Measurements from ENCODE around the gene PHF21A.

PHF21A gene

DNA sequence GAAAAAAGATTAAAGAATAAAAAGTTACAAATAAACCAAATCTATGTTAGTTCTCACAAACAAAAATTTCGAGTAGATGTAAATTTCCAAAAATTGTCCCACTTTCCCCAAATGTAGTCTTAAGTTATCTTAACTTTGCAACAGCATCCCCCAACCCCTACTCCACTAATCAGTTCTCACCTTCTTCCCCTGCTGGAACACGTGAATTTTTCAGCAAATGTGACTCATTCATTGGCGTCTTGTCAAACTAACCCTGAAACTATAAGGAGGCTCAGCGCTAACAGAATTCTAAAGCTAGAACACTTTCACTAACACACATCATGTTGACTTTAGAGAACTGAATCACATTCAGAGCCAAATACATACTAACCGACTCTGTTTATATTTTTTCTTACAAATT, 46.1 kb downstream of the PHF21A start:
- DNase-seq = no peak

DNA sequence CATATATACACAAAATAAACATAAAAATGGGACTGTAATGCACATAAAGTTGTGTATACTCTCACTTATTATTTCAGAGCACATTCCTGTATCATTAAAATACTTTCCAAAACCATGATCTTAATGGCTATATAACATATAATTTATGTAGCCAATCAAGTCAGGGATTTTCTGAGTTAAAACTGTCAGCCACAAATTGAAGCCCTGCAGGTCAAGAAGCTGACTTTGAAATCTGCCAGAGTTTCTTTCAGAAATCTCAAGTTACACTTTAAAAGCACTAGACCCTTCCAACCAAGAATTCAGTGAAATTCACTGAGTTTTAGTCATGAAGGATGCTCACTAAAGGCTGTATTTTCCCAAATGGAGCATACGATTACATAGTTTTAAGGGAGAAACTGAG, 47.6 kb downstream of the PHF21A start:
- DNase-seq = no peak

DNA sequence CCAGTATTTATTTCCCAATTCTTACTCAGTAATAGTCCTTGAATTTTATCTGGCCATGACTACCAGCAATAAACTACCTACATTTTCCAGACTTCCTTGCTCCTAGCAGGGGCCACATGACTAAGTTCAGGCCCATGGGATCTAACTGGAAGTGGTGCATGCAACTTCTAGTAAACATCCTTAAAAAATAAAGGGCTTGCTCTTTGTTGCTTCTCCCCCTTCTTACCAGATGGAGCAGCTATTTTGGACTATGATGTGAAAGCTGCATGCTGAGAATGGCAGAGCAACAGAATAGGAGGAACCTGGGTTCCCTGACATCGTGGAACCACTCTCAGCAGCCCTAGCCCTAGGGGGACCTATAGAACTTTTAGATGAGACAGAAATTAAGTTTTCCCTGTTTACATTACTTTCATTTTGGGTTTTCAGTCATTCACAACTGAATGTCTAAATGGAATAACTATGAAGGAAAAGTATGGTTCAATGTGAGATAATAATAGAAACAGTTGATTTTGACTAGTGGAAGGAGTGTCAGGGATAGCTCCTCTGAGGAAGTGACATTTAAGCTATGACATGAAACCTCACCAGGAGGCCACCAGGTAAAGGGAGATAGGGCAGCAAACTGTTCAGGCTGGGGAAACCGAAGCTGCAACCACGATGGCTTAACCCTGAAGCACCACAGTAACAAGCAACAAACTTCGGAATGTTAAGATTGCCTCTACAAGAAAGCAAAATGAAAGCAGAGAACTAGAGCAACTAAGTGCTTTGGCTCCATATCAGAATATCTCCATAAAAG, 48.9 kb downstream of the PHF21A start:
- peak in 1 of 14 donors; percentile 18 for DNase-seq

DNA sequence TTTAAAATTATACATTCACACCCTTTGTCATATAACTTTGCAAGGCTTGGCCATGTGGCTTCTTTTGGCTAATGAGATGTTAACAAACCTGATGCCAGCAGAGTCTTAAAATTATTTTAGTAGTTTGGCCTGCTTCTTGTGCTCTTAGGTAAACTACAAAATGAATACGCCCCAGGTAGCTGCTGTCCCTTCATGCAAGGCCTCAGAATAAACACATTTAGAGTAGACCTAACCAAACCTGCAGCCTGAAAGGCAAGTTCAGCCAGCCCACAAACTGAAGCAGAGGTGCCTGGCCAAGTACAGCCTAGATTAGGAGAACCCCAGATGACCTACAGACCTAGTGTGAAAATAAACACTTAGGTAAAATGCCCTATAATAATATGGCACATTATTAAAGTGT, 50.2 kb downstream of the PHF21A start:
- DNase-seq = no peak

DNA sequence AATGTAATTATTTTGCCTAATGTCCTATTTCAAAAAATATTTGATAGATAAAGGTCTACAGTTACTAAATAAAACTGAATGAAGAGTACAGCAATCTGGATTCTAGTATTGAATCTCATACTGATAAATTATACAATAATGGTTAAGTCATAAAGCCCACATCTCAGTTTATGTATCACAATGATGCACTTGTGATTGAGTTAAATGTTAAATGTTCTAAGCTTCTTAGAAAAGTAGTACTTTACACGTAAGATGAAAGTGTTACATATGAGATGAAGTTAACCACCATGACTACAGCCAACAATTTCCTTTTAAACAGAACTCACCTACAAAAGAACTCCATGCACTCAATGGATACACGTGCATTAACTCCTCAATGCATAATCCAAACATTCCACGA, 51.7 kb downstream of the PHF21A start:
- DNase-seq = no peak

DNA sequence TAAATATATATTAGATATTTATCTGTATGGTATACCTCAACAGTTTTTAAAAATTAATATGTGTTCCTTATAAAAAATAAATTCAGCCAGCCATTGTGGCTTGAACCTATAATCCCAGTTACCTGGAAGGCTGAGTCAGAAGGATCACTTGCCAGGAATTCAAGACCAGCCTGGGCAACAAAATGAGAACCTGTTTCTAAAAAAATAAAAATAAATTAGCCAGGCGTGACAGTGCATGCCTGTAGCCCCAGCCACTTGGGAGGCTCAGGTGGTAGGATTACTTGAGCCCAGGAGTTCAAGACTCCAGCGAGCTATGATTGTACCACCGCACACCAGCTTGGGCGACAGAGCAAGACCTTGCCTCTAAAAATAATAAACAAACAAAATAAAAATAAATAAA, 54.9 kb downstream of the PHF21A start:
- no peak for DNase-seq

DNA sequence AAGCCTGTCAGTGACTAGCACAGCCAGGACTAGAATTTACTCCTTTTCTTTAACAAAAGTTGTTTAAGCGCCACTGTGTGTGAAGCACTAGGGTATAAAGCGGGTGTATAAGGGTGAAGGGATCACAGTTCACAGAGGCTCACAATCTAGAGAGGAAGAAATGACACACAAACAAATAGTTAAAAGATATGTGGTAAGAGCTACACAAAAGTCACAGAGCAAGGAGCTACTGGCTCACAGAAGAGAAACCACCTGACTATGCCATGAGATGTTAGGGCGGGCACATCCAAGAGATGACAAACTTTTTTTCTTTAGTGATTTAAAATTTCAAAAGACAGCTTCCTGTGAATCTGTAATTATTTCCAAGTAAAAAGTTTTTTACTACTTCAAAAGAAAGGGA, 55.6 kb downstream of the PHF21A start:
- DNase-seq = no peak

DNA sequence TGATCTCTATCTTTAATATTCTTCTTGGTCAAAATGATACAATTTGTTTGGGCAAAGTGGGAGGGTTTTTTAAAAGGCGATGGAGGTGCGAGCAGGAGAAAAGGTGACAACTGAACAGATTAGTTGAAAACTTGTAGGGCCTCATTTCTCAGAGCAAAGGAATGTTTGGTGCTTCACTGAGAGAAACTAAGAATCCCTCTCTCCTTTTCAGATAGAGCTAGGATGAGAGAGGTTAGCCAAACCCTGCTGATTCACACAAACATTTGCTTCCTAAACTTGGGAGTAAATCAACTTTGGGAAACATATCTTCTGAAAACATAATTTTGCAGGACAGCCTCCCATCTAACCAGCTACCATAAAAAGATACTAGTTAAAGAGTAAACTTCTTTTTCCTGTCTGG, 57.0 kb downstream of the PHF21A start:
- no peak for DNase-seq

DNA sequence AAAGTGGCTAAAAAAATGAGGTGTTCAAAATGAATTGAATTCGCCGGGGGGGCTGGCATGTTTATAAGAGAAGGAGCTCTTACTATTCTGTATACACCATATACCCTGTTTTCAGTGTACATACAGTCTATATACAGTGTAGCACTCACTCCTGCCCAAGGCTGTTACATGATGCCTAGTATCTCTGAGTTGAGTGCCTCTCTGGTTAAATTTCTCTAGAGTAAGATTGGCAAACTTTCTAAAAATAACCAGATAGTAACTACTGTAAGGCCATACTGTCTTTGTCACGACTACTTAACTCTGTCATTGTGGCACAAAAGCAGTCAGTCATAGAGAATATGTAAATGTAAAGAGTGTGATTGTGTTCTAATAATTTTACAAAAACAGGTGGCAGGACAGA, 58.1 kb downstream of the PHF21A start:
- DNase-seq = no peak

DNA sequence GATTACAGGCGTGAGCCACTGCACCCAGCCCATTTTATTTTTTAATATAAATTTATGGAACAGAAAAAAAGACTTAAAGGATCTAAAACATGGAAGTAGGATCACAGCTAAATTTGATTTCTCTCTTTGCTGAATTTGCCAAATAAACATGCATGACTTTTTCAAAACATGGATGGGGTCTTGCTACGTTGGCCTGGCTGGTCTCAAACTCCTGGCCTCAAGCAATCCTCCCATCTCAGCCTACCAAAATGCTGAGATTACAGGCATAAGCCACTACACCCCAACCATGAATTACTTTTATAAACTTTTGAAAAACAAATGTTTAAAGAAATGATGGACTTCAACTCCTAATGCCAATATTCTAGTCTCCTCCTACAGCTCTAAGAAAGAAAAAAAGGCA, 61.2 kb downstream of the PHF21A start:
- no peak for DNase-seq

DNA sequence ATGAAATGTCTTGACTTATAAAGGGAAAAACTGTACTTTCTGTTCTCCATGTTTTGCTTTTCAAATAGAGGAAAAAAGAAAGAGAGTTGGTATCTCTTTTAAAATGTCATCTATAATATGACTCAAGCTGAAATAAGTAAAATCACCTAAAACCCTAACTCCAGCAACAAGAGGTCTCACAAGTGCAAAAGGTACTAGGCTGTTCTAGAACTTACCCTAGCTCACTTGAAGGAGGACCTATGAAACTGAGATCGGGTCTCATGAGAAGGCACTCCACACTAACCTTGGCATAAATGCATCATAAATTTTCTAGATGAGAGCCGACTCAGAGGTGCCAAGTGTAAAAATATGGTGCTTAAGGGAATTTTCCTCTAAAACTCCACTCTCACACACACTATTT, 63.8 kb downstream of the PHF21A start:
- DNase-seq = no peak

DNA sequence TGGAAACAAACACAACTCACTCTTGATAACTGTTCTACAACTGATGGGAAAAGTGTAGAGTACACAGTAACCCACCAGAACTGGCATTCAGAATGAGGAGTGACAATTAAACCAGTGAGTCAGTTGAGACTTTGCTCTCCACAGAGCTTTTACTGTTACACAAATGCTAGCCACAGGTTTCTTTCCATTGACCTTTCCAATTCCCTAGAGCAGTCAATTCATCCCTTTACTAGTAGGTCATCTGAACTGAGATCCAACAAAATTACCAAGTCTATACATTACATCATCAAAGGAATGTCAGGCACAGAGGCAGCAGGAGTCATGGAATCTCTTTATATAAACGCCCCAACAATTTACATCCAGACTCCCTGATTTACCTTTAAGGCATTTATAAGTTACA, 65.9 kb downstream of the PHF21A start:
- DNase-seq = no peak

DNA sequence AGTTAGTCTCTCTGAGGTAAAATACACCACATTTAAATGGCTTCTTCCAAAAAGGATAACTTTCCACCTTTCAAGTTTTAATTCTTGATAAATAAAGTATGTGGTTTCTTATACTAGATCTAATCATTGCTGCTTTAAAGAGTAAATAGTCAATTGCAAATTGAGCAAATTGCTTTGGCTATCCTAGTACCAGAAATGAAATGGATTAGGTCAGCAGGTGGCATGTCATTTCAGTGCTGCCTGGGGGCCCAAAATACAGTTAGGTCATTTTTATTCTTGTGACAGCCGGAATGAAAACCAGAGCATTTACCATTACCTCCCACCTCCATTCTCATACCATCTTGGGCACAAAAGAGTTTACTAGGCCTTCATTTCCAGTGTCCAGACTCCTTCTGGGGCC, 70.2 kb downstream of the PHF21A start:
- DNase-seq = peak in 1 of 14 donors; percentile 10

DNA sequence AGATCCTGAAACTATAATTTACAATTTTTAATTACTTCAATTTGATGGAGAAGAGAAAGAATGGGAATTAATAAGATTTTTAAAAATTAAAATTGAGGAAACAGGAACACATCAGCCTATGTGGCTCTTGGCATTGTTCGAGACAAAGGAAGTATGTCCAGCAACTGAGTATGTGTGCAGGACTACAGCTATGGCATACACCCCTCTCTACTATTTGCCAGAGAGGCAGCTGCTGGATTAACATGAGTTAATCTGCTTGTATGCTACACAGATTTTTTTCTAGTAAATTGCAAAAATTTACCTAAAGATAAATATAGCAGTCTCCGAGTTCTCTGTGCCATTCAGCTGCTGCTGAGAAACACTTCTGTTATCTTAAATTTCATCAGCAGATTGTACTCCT, 70.6 kb downstream of the PHF21A start:
- DNase-seq = no peak

DNA sequence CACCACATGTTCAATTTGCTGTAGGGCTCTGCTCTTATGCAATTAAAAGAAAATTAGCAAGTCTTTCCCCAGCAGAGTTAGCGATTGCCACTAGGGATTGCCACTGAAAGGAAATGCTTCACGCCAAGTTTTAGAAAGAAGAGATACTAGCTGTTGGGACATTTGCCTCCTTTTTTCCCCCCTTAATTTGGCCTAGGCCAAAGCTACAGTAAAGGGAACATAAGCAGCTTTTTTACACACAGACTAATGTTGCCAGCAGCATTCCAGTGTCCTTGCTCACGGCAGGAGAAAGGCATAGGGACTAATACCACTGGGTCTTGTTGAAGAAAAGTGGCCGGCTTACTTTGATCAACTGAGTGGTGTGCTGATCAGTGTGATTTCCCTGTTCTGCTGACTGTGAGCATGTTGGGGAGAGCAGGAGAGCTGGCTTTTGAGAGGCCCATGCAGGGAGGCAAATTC, 71.2 kb downstream of the PHF21A start:
- peak in 1 of 14 donors; percentile 36 for DNase-seq

DNA sequence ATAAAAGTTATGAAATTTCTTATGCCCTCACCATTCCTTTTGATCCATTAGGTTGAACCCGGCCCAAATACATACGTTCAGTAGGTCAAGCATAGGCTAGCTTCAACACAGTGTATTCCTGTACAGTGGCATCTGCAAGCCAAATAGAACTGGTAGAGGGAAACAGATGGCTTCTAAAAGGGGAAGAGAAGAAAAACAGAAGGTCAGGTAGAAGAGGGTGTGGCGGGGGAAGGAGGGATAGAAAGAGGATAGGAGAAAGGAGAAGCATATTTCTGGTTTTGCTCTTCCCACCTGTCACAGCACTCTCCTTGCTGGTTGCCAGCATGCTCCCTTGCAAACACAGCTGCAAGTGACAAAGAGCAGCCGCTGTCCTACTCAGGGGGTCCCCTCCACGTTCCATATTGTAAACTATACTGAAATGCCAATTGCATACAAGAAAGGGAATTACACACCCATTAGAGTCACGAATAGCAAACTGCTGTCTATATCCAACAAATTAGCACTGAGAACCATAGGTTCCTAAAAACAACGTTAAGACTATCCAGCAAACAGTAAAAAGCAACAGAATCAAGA, 71.8 kb downstream of the PHF21A start:
- peak in 1 of 14 donors; percentile 50 for DNase-seq

DNA sequence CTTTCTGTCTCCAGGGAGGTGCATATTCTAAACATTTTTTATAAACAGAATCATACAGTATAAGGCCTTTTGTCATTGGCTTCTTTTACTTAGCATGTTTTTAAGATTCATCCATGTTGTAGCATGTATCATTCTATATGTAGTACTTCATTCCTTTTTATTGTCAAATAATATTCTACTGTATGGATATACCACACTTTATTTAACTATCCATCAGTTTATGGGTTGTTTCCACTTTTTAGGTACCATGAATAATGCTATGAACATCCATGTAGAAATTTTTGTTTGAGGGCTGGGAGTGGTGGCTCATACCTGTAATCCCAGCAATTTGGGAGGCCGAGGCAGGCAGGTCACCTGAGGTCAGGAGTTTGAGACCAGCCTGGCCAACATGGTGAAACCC, 73.1 kb downstream of the PHF21A start:
- no peak for DNase-seq

DNA sequence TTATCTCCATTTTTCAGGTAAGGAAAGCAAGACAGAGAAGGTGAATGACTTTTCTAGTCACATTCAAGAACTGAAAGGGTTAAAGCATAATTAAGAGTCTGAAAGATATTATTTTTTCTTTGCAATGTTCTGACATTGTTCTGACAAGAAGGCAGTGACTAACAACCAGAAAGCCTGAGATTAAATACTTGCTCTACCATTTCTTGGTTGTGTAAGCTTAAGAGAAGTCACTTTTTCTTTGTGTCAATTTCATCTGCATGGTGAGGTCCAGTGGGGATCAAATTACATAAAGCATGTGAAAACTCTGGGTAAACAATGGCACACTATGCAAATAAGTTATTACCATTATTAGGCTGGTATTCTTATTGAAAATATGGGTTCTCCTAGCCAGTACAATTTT, 73.7 kb downstream of the PHF21A start:
- no peak for DNase-seq

DNA sequence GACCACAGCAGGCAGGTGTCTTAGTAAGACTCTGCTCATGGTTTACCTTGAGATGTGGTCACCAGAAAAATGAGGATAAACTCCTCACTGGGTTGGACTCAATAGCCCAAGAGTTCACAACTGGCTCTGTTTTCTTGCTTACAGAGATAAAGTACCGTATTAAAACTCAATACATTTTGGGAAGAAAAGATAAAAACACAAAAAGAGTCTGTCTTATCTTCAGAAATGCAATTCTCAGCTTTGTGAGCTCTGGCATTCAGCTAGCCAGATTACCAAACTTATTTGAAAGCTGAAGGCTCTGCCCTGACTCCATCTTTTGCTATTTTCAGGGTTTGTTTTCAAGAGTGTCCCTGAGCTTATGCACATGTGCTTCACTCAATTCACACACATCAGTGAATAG, 75.4 kb downstream of the PHF21A start:
- peak in 1 of 14 donors; percentile 13 for DNase-seq

DNA sequence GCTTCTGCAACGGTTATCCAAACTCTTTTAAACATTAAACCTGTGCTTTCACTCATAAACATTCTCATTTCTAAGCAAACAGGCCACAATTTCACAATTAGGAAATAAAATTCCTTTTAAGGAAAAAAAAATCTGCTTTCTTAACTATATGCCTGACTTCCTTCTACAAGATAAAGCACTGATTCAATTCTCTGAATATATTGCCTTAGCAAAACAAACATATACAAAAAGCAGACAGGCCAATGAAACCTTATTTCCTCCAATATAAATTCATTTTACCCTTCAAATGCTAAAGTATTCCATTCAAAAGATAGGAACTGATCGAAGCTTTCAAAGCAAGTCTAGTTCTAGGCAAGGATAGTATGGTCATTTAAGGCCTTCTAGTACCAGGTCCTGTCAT, 76.7 kb downstream of the PHF21A start:
- no peak for DNase-seq

DNA sequence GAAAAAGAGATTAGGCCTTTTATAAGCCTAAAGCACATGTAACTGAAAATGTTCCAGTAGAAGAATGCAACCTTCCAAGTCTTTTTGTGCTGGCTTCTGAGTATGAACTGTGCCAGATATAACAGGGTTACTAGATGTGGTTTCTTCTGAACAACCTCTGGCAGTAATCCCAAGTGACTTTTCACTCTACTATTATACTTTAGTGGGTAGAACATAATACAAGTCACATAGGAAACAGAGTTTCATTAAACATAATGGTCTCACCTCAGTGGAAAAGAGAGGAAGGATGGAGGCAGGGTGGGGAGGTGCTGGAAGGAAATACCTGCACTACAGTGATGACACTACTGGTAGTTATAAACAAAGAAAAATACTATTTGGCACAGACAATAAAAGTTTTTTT, 81.3 kb downstream of the PHF21A start:
- DNase-seq = no peak

DNA sequence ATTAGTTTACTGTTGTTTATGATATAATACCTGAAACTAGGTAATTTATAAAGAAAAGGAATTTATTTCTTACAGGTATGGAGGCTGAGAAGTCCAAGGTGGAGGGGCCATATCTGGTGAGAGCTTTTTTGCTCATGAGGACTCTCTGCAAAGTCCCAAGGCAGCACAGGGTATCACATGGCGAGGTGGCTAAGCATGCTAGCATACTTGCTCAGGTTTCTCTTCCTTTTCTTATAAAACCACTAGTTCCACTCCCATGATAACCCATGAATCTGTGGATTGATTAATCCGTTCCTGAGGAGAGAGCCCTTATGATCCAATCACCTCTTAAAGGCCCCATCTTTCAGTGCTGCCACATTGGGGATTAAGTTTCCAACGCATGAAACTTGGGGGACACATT, 82.7 kb downstream of the PHF21A start:
- DNase-seq = no peak

DNA sequence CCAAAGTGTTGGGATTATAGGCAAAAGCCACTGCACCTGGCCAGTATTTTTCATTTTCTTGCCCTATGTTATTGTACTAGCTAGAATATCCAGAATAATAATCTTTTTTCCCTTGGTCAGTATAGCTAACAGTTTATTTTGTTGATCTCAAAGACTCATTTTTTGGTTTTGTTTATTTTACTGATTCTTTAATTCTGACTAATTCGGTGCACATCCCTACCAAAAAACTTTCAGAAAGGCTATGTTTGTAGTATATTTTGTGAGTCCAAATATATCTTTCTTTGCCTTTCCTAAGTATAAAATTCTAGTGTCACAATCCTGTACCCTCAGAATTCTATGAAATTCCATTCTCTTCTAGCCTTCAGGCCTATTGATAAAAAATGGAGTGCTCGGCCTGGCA, 84.3 kb downstream of the PHF21A start:
- DNase-seq = no peak

DNA sequence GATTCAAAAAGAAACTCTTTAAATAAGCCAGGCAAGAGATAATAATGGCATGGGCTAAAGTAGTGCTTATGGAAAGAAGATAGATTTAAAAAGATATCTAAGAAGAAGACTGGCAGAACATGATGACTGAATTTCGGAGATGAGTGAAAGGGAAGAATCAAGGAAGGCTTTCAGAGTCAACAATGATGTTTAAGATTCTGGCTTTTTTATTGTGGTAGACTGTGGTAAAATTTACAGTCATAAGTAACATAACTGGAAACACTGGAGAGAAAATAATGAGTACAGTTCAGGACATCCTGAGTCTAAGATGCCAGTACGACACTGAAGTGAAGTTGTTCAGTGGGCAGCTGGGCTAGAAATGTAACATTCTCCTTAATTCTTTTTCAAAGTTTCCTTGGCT, 85.2 kb downstream of the PHF21A start:
- no peak for DNase-seq

DNA sequence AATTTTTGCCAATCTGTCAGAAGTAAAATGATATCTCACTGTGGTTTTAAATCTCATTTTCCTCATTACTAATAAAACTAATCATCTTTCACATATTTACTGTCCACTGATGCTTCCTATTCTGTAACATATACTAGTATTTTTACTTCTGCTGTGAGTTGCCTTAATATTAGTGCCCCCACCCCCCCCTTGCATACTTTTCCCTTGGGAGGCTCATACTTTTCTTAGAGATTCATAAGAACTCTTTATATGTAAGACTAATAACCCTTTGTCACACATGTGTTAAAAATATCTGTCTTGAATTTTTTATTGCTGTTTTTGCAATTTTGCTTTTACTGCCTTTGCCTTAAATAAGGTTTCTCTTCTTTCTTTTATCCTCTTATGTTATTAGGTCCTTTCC, 87.2 kb downstream of the PHF21A start:
- DNase-seq = no peak
